Ascending aorta (tissue), 2 donors: ENCODE results near the gene SLBP. TPM values are rescaled to one million over a fixed set of nuclear protein-coding genes. Genes with fewer than 3 reads are reported as not detected.

ENCODE experiments used
- DNase-seq, 2 donors: peaks; one replicate each; pipeline ENCODE4 v3.0.0-alpha.2; 2019; ENCODE audit warnings: low spot score in 2 of 2
- H3K27ac ChIP-seq, 2 donors: fragments of 200-600 bp; sonication (generic); one replicate each; pipeline ENCODE4 v1.5.1; 2016 to 2017; ENCODE audit warnings: mild to moderate bottlenecking in 1 of 2
- H3K27me3 ChIP-seq: fragments of 200-600 bp; sonication (generic); one replicate; pipeline ENCODE4 v1.5.1; 2017
- H3K36me3 ChIP-seq, 2 donors: fragments of 200-600 bp; sonication (generic); one replicate each; pipeline ENCODE4 v1.5.1; 2016
- H3K4me1 ChIP-seq, 2 donors: fragments of 200-600 bp; sonication (generic); one replicate each; pipeline ENCODE4 v1.5.1; 2016 to 2017; ENCODE audit warnings: mild to moderate bottlenecking in 1 of 2
- H3K4me3 ChIP-seq, 2 donors: fragments of 200-600 bp; sonication (generic); one replicate each; pipeline ENCODE4 v1.5.1; 2016 to 2017; ENCODE audit warnings: mild to moderate bottlenecking in 1 of 2
- H3K9me3 ChIP-seq, 2 donors: fragments of 200-600 bp; sonication (generic); one replicate each; pipeline ENCODE4 v1.5.1; 2016
- CTCF ChIP-seq, 3 experiments: fragments of 200-600 bp in 2 of 3; fragments of 450-650 bp in 1 of 3; sonication (generic) in 2 of 3; IDR thresholded peaks; one replicate each; pipeline ENCODE4 v1.5.1; 2016 to 2019; ENCODE audit warnings: antibody characterized with exemption in 3 of 3, mild to moderate bottlenecking in 1 of 3, moderate library complexity in 1 of 3
- intact Hi-C: fragments of 100-400 bp; cut with DNase I; formaldehyde crosslinking; loops from one replicate; pipeline ENCODE4 v1.15.1; 2023
- total RNA-seq: library from RNA; depleted of rRNA; stranded (reverse); fragments of >200 nt; gene quantifications from one replicate; pipeline ENCODE4 v1.1.0, GENCODE V29; 2016

SLBP gene
- total RNA-seq, 1 donor from 2014 or later, result 218 TPM

DNA sequence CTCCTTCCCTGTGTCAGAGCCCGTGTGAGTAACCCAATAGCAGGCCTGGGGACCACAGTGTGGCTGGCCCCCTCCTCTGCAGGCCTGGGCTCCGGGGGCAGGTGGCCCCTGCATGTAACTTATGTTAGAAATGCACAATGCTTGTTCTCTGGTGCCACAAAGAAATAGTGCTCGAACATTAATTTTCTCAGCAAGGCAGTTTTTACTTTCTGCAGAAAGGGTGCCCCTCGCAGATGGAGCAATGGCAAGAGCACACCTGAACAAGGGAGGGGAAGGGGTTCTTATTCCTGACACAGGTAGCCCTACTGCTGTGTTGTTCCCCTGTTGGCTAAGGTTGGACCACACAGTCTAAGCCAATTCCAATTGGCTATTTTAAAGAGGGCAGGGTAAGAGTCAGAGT is 26.3 kb upstream of the SLBP start:
- Histone ChIP-seq H3K27ac (no peak overlapping the region), H3K27me3 (no peaks in the 10 kb centered on the region), H3K4me3 (no peak overlapping the region), H3K36me3 (peaks cover 12 to 13% of the 10 kb centered on the region in 2 donors), H3K9me3 (peaks cover 0 to 10% of the 10 kb centered on the region in 2 donors), H3K4me1 (no peaks in the 10 kb centered on the region)
- intact Hi-C loops, result no loop called here
- no peak for TF ChIP-seq CTCF (IDR thresholded peaks at IDR 0.05)
- no peak for DNase-seq

DNA sequence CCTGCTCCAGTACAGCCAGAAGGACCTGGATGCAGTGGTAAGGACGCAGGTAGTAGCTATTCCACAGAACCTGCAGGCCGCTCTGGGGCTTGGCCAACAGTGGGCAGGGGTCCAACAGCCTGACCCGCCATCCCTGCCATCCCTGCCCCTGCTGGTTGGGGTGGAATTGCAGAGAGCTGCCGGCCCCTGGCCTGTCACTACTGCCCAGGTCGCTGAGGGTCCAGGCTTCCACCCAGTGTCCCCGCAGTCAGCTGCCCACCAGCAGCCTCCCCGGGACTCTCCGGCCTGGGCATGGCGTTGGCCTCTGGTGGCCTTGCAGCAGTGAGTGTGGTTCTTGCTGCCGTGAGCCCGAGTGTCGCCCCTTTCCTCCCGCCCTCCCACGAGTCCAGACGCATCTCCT is 25.5 kb upstream of the SLBP start:
- intact Hi-C loops, result no loop called here
- H3K36me3 ChIP-seq, result peaks cover 12 to 13% of the 10 kb centered on the region in 2 donors
- peaks cover 0 to 10% of the 10 kb centered on the region in 2 donors for H3K9me3 ChIP-seq
- TF ChIP-seq CTCF (IDR thresholded peaks at IDR 0.05), result no peak
- H3K27ac ChIP-seq, result no peak overlapping the region
- no peaks in the 10 kb centered on the region for H3K4me1 ChIP-seq
- DNase-seq, result no peak
- H3K27me3 ChIP-seq, result no peaks in the 10 kb centered on the region
- no peak overlapping the region for H3K4me3 ChIP-seq

- no peak for TF ChIP-seq CTCF (IDR thresholded peaks at IDR 0.05)
- Histone ChIP-seq H3K4me1 (no peaks in the 10 kb centered on the region), H3K27me3 (no peaks in the 10 kb centered on the region), H3K27ac (no peak overlapping the region), H3K9me3 (peaks cover 0 to 10% of the 10 kb centered on the region in 2 donors), H3K4me3 (no peak overlapping the region), H3K36me3 (peaks cover 12 to 13% of the 10 kb centered on the region in 2 donors)
- intact Hi-C loops, result no loop called here
- DNase-seq, result no peak
Measured at GRCh38 chr4:1736812-1737211, 24.7 kb upstream of the SLBP start.

GRCh38 chr4:1735215-1735614 is 23.1 kb upstream of the SLBP start:
- Histone ChIP-seq H3K27ac (no peak overlapping the region), H3K9me3 (peaks cover 0 to 10% of the 10 kb centered on the region in 2 donors), H3K36me3 (peaks cover 13 to 15% of the 10 kb centered on the region in 2 donors), H3K27me3 (no peaks in the 10 kb centered on the region), H3K4me1 (no peaks in the 10 kb centered on the region), H3K4me3 (no peak overlapping the region)
- intact Hi-C loops, result no loop called here
- DNase-seq, result no peak
- TF ChIP-seq CTCF (IDR thresholded peaks at IDR 0.05), result no peak

DNA sequence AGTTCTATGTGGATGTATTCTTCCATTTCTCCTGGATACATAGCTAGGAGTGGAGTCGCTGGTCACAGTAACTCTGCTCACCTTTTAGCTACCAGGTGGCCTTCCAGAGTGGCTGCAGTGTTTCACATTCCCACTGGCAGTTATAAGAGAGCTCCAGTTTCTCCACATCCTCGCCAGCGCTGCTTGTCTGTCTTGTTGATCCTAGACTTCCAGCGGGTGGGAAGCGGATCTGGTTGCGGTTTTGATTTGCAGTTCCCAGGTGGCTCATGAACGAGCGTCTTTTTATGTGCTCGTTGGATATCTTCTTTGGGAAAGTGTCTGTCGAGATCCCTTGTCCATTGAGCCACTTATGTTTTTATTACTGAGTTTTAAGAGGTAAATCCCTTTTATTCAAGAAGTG is 20.8 kb upstream of the SLBP start:
- Histone ChIP-seq H3K36me3 (peaks cover 8 to 19% of the 10 kb centered on the region in 2 donors), H3K27me3 (no peaks in the 10 kb centered on the region), H3K4me1 (no peaks in the 10 kb centered on the region), H3K4me3 (no peak overlapping the region), H3K9me3 (peaks cover 0 to 4% of the 10 kb centered on the region in 2 donors), H3K27ac (no peak overlapping the region)
- intact Hi-C loops, result no loop called here
- no peak for TF ChIP-seq CTCF (IDR thresholded peaks at IDR 0.05)
- DNase-seq, result no peak

DNA sequence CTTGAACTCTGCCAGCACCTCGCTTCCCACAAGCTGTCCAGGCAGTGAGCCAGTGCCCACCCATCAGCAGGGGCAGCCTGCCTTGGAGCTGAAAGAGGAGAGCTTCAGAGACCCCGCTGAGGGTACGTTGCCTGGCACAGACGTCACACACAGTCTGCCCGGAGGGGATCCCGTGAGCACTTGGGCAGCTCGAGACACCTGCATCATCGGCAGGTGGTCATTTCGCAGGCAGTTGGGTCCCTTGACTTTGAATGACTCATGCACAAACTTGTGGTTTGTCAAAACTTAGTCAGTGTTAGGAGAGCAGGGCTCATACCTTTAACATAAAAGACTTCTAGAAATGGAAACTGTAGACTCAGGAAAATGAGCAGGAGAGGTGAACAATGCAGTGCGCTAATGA is 19.1 kb upstream of the SLBP start:
- H3K27ac ChIP-seq, result no peak overlapping the region
- no peak for TF ChIP-seq CTCF (IDR thresholded peaks at IDR 0.05)
- H3K9me3 ChIP-seq, result no peaks in the 10 kb centered on the region
- no peak overlapping the region for H3K4me3 ChIP-seq
- no peaks in the 10 kb centered on the region for H3K4me1 ChIP-seq
- no peaks in the 10 kb centered on the region for H3K27me3 ChIP-seq
- intact Hi-C loops, result no loop called here
- peaks cover 0 to 8% of the 10 kb centered on the region in 2 donors for H3K36me3 ChIP-seq
- DNase-seq, result no peak
